Calu3 (cell line): ENCODE results near the gene SLC27A3. TPM values are rescaled to one million over a fixed set of nuclear protein-coding genes. Genes with fewer than 3 reads are reported as not detected.

Experiments
- BruUV-seq: library from RNA; stranded (reverse); fragments of 400-500 nt; replicated peaks from 2 replicates; lab custom pipeline; 2021; lab: Mats Ljungman, UMichigan
- CTCF ChIA-PET: fragments of 300-600 bp; sonication (Branson Sonifier 250); formaldehyde crosslinking; loops from one replicate; lab custom pipeline; 2022; ENCODE audit warnings: antibody characterized with exemption; lab: Charles Lee
- DNase-seq: peaks from one replicate; pipeline ENCODE4 v3.0.0; 2022
- H3K27ac Mint-ChIP-seq: one replicate; pipeline ENCODE4 v1.8.0; 2022; ENCODE audit warnings: mixed read lengths; ENCODE audit not compliant: unreplicated experiment
- H3K27me3 Mint-ChIP-seq: one replicate; pipeline ENCODE4 v1.8.0; 2022; ENCODE audit warnings: mixed read lengths; ENCODE audit not compliant: unreplicated experiment
- H3K36me3 Mint-ChIP-seq: one replicate; pipeline ENCODE4 v1.8.0; 2022; ENCODE audit warnings: mild to moderate bottlenecking, moderate library complexity, mixed read lengths; ENCODE audit not compliant: insufficient read depth, unreplicated experiment
- H3K4me1 Mint-ChIP-seq: one replicate; pipeline ENCODE4 v1.8.0; 2022; ENCODE audit warnings: mild to moderate bottlenecking, low read depth, mixed read lengths; ENCODE audit not compliant: unreplicated experiment
- H3K4me3 Mint-ChIP-seq: one replicate; pipeline ENCODE4 v1.8.0; 2022; ENCODE audit warnings: mild to moderate bottlenecking, low read depth, moderate library complexity, mixed read lengths; ENCODE audit not compliant: unreplicated experiment
- H3K9me3 Mint-ChIP-seq: one replicate; pipeline ENCODE4 v1.8.0; 2022; ENCODE audit warnings: low read depth, mixed read lengths; ENCODE audit not compliant: unreplicated experiment
- CTCF ChIP-seq: fragments of 200-600 bp; IDR thresholded peaks from one replicate; pipeline ENCODE4 v1.8.0; 2022; ENCODE audit warnings: antibody characterized with exemption; ENCODE audit not compliant: unreplicated experiment
- intact Hi-C: fragments of 100-400 bp; cut with micrococcal nuclease; formaldehyde crosslinking; loops from one replicate; pipeline ENCODE4 v1.10.0; 2022; ENCODE audit not compliant: unreplicated experiment
- total RNA-seq: library from RNA; stranded (reverse); gene quantifications from 2 replicates; pipeline ENCODE4 v1.2.3, GENCODE V29; 2022

SLC27A3 gene
- total RNA-seq, 1 experiment from 2014 or later, result 11.9 TPM

GRCh38 chr1:153752571-153753195, 22.5 kb upstream of the SLC27A3 start:
- no peak for DNase-seq
- Mint-ChIP-seq H3K27me3 (no peaks in the 10 kb centered on the region), H3K36me3 (peaks cover 22% of the 10 kb centered on the region), H3K27ac (no peak overlapping the region), H3K4me3 (no peak overlapping the region), H3K4me1 (no peaks in the 10 kb centered on the region), H3K9me3 (no peaks in the 10 kb centered on the region)
- CTCF ChIA-PET, result no interaction called here
- intact Hi-C loops, result no loop called here
- no peak for TF ChIP-seq CTCF
- BruUV-seq, result no TSS peak

GRCh38 chr1:153754266-153754665, 20.9 kb upstream of the SLC27A3 start:
- BruUV-seq, result no TSS peak
- intact Hi-C loops, result no loop called here
- CTCF ChIA-PET, result no interaction called here
- Mint-ChIP-seq H3K27ac (no peak overlapping the region), H3K36me3 (peaks cover 22% of the 10 kb centered on the region), H3K4me1 (no peaks in the 10 kb centered on the region), H3K9me3 (no peaks in the 10 kb centered on the region), H3K27me3 (no peaks in the 10 kb centered on the region), H3K4me3 (no peak overlapping the region)
- no peak for DNase-seq
- TF ChIP-seq CTCF, result no peak

- intact Hi-C loops, result no loop called here
- CTCF ChIA-PET, result interaction anchor here (0.7 to 1.5 kb wide), 2 partner anchors 8 to 128 kb away, joined by 3 to 4 read pairs; no protein-coding TSS in a partner anchor
- Mint-ChIP-seq H3K9me3 (no peaks in the 10 kb centered on the region), H3K4me3 (no peak overlapping the region), H3K27ac (no peak overlapping the region), H3K36me3 (peaks cover 13% of the 10 kb centered on the region), H3K27me3 (no peaks in the 10 kb centered on the region), H3K4me1 (no peaks in the 10 kb centered on the region)
- no TSS peak for BruUV-seq
- no peak for DNase-seq
- no peak for TF ChIP-seq CTCF
Measured at GRCh38 chr1:153760440-153760839, 14.8 kb upstream of the SLC27A3 start.

GRCh38 chr1:153763365-153764225, 11.6 kb upstream of the SLC27A3 start:
- peaks cover 8% of the 10 kb centered on the region for H3K4me1 Mint-ChIP-seq
- TF ChIP-seq CTCF, result no peak
- no peak overlapping the region for H3K27ac Mint-ChIP-seq
- H3K36me3 Mint-ChIP-seq, result peaks cover 38% of the 10 kb centered on the region
- H3K27me3 Mint-ChIP-seq, result no peaks in the 10 kb centered on the region
- no peak overlapping the region for H3K4me3 Mint-ChIP-seq
- CTCF ChIA-PET, result no interaction called here
- DNase-seq, result no peak
- intact Hi-C loops, result no loop called here
- BruUV-seq, result no TSS peak
- H3K9me3 Mint-ChIP-seq, result no peaks in the 10 kb centered on the region
